Epidermal melanocyte (primary cell): ENCODE data around the gene TRMT2A.
"Not testable (repeated sequence)": the region's sequence is repeated elsewhere in the genome, so short reads cannot be mapped to it uniquely, and the experiment has no call there.

Experiments used
- DNase-seq: peaks from one replicate; pipeline ENCODE4 v3.0.0; 2011; ENCODE audit warnings: low spot score; ENCODE audit not compliant: insufficient read length

TRMT2A gene

GRCh38 chr22:20116951-20117632 lies at the start of gene TRMT2A:
Gene TRMT2A (minus strand): TSS chr22:20117226. CDS start chr22:20116906, 320 bp downstream.
- peak; percentile 100 for DNase-seq

GRCh38 chr22:20166703-20167102 lies 49.7 kb upstream of the TRMT2A start:
- no peak for DNase-seq

GRCh38 chr22:20165913-20166312 lies 48.9 kb upstream of the TRMT2A start:
- DNase-seq = no peak

GRCh38 chr22:20165421-20165820 lies 48.4 kb upstream of the TRMT2A start:
- DNase-seq = no peak

GRCh38 chr22:20164863-20165262 lies 47.8 kb upstream of the TRMT2A start:
- no peak for DNase-seq

GRCh38 chr22:20160041-20160440 lies 43.0 kb upstream of the TRMT2A start:
- DNase-seq = no peak

- not testable (repeated sequence) for DNase-seq
Observed at GRCh38 chr22:20159531-20159930, 42.5 kb upstream of the TRMT2A start.

GRCh38 chr22:20159076-20159475 lies 42.0 kb upstream of the TRMT2A start:
- DNase-seq = no peak

- no peak for DNase-seq
Observed at GRCh38 chr22:20158391-20159036, 41.5 kb upstream of the TRMT2A start.

GRCh38 chr22:20157430-20158183 lies 40.6 kb upstream of the TRMT2A start:
- DNase-seq = no peak

- DNase-seq = peak; percentile 84
Observed at GRCh38 chr22:20156611-20157429, 39.8 kb upstream of the TRMT2A start.

- no peak for DNase-seq
Observed at GRCh38 chr22:20156042-20156389, 39.0 kb upstream of the TRMT2A start.

- peak; percentile 93 for DNase-seq
Observed at GRCh38 chr22:20155330-20156041, 38.5 kb upstream of the TRMT2A start.

GRCh38 chr22:20154602-20155187 lies 37.7 kb upstream of the TRMT2A start:
- DNase-seq = no peak

- DNase-seq = no peak
Observed at GRCh38 chr22:20153945-20154344, 36.9 kb upstream of the TRMT2A start.

GRCh38 chr22:20152464-20152890 lies 35.5 kb upstream of the TRMT2A start:
- no peak for DNase-seq

- no peak for DNase-seq
Observed at GRCh38 chr22:20151276-20151588, 34.2 kb upstream of the TRMT2A start.

- DNase-seq = no peak
Observed at GRCh38 chr22:20150381-20151275, 33.6 kb upstream of the TRMT2A start, which contains the start of gene CCDC188. Gene CCDC188 (minus strand): TSS chr22:20151055. CDS start chr22:20150986, 69 bp downstream.
